A549 (cell line): Measurements from ENCODE around the gene CKAP5. TPM values are rescaled to one million over a fixed set of nuclear protein-coding genes. Genes with fewer than 3 reads are reported as not detected.
A peak's percentile ranks its signal among the peaks of the same experiment; 100 is the strongest.

Source experiments
- ATAC-seq, 2 experiments: fragments of 200-7000 bp in 1 of 2; fragments of >200 bp in 1 of 2; cut with Nextera tagmentation in 1 of 2; cut with Tn5 transposase in 1 of 2; 3 replicates each; pipeline versions ENCODE4 v1.8.0 to v1.9.1; 2018 to 2020; ENCODE audit warnings: mild to moderate bottlenecking in 1 of 2, moderate library complexity in 1 of 2
- CTCF ChIA-PET: fragments of 300-600 bp; sonication (Branson Sonifier 250); formaldehyde crosslinking; extraction: SDS; loops from one replicate; lab custom pipeline; 2021; ENCODE audit warnings: antibody characterized with exemption, inconsistent platforms; lab: Yijun Ruan, JAX
- POLR2A ChIA-PET: fragments of 350-600 bp; formaldehyde crosslinking; extraction: SDS; loops from one replicate; lab custom pipeline; 2021; ENCODE audit warnings: antibody characterized with exemption, inconsistent platforms; lab: Yijun Ruan, JAX
- DNase-seq, 2 experiments: peaks; one replicate each; pipeline versions ENCODE4 v3.0.0 to v3.0.0-alpha.2; 2011 to 2016; ENCODE audit warnings: low read depth in 1 of 2, low spot score in 1 of 2
- FAIRE-seq: peaks from 2 replicates; lab custom pipeline; 2011; peaks lifted over from hg19 to GRCh38; lab: Jason Lieb, UNC
- H3K27ac ChIP-seq, 2 experiments: fragments of >200 bp; sonication (Bioruptor Twin); formaldehyde crosslinking; 3 replicates each; pipeline ENCODE4 v1.5.1; 2016 to 2017
- H3K4me1 ChIP-seq: fragments of >200 bp; sonication (Bioruptor Twin); formaldehyde crosslinking; 3 replicates; pipeline ENCODE4 v1.6.1; 2016
- H3K4me2 ChIP-seq: fragments of >200 bp; sonication (Bioruptor Twin); formaldehyde crosslinking; 3 replicates; pipeline ENCODE4 v1.6.1; 2016
- H3K4me3 ChIP-seq: fragments of >200 bp; sonication (Bioruptor Twin); formaldehyde crosslinking; 3 replicates; pipeline ENCODE4 v1.5.1; 2016
- H3K9me3 ChIP-seq: fragments of >200 bp; sonication (Bioruptor Twin); formaldehyde crosslinking; 3 replicates; pipeline ENCODE4 v1.6.1; 2016
- ATOH8 ChIP-seq: fragments of 250-450 bp; sonication (Bioruptor Pico); IDR thresholded peaks from 2 replicates; pipeline ENCODE4 v1.5.0; 2020; ENCODE audit warnings: low read depth, mild to moderate bottlenecking, moderate library complexity
- BCL3 ChIP-seq: fragments of >200 bp; sonication (Bioruptor Twin); formaldehyde crosslinking; IDR thresholded peaks from 3 replicates; pipeline ENCODE4 v1.6.1; 2016
- CBX2 ChIP-seq: fragments of 200-600 bp; sonication (generic); IDR thresholded peaks from 2 replicates; pipeline ENCODE4 v1.6.1; 2016; ENCODE audit warnings: low read depth, mild to moderate bottlenecking, borderline replicate concordance
- CBX8 ChIP-seq: fragments of 200-600 bp; sonication (generic); IDR thresholded peaks from 2 replicates; pipeline ENCODE4 v1.6.1; 2016
- CHD4 ChIP-seq: fragments of 200-600 bp; sonication (generic); IDR thresholded peaks from 2 replicates; pipeline ENCODE4 v1.6.1; 2016; ENCODE audit warnings: antibody characterized with exemption, mild to moderate bottlenecking, borderline replicate concordance
- CTCF ChIP-seq: fragments of >200 bp; sonication (Bioruptor Twin); formaldehyde crosslinking; IDR thresholded peaks from 3 replicates; pipeline ENCODE4 v1.5.1; 2016
- EHF ChIP-seq: fragments of 250-450 bp; sonication (Bioruptor Pico); IDR thresholded peaks from 2 replicates; pipeline ENCODE4 v1.5.0; 2020; ENCODE audit warnings: mild to moderate bottlenecking
- GATA3 ChIP-seq: IDR thresholded peaks from 2 replicates; pipeline ENCODE4 v1.6.1; 2012; ENCODE audit warnings: borderline replicate concordance
- HDAC2 ChIP-seq: fragments of 200-600 bp; sonication (generic); IDR thresholded peaks from 2 replicates; pipeline ENCODE4 v1.6.1; 2016
- HOXA7 ChIP-seq: fragments of 250-450 bp; sonication (Bioruptor Pico); IDR thresholded peaks from 2 replicates; pipeline ENCODE4 v1.5.0; 2020; ENCODE audit warnings: mild to moderate bottlenecking, moderate library complexity
- HOXB5 ChIP-seq: fragments of 250-450 bp; sonication (Bioruptor Pico); IDR thresholded peaks from 2 replicates; pipeline ENCODE4 v1.5.0; 2020; ENCODE audit warnings: mild to moderate bottlenecking, moderate library complexity
- JUN ChIP-seq, 2 experiments: fragments of >200 bp; sonication (Bioruptor Twin); formaldehyde crosslinking; IDR thresholded peaks; 2 replicates in 1 of 2; 3 replicates in 1 of 2; pipeline ENCODE4 v1.6.1; 2016 to 2017
- KDM1A ChIP-seq: fragments of 200-600 bp; sonication (generic); IDR thresholded peaks from 2 replicates; pipeline ENCODE4 v1.6.1; 2016; ENCODE audit warnings: low read depth, mild to moderate bottlenecking
- MAFK ChIP-seq: fragments of 450-650 bp; IDR thresholded peaks from 2 replicates; pipeline ENCODE4 v1.6.1; 2014; ENCODE audit not compliant: partially characterized antibody
- MAX ChIP-seq: IDR thresholded peaks from 2 replicates; pipeline ENCODE4 v1.6.1; 2012
- MYC ChIP-seq: IDR thresholded peaks from 2 replicates; pipeline ENCODE4 v1.6.1; 2012; ENCODE audit warnings: mild to moderate bottlenecking, inconsistent platforms, low read length, improper control_type of control experiment, borderline replicate concordance
- PHF8 ChIP-seq: fragments of 200-600 bp; sonication (generic); IDR thresholded peaks from 2 replicates; pipeline ENCODE4 v1.6.1; 2016; ENCODE audit warnings: low read depth, mild to moderate bottlenecking, antibody characterized with exemption, moderate library complexity, borderline replicate concordance
- RAD21 ChIP-seq, 2 experiments: fragments of >200 bp in 1 of 2; sonication (Bioruptor Twin) in 1 of 2; formaldehyde crosslinking in 1 of 2; IDR thresholded peaks in 1 of 2; conservative IDR thresholded peaks in 1 of 2; 2 replicates in 1 of 2; 3 replicates in 1 of 2; pipeline ENCODE4 v1.6.1; 2012 to 2018; ENCODE audit warnings: inconsistent platforms in 1 of 2
- RARB ChIP-seq: fragments of 250-450 bp; sonication (Bioruptor Pico); IDR thresholded peaks from 2 replicates; pipeline ENCODE4 v1.8.0; 2021; ENCODE audit warnings: mild to moderate bottlenecking, moderate library complexity
- RFX5 ChIP-seq: fragments of 450-650 bp; IDR thresholded peaks from 2 replicates; pipeline ENCODE4 v1.7.1; 2014; ENCODE audit warnings: antibody characterized with exemption, mild to moderate bottlenecking, moderate library complexity
- RNF2 ChIP-seq: fragments of 200-600 bp; sonication (generic); IDR thresholded peaks from 2 replicates; pipeline ENCODE4 v1.6.1; 2016; ENCODE audit warnings: low read depth, mild to moderate bottlenecking, antibody characterized with exemption, moderate library complexity, borderline replicate concordance
- TFCP2L1 ChIP-seq: fragments of 250-450 bp; sonication (Bioruptor Pico); IDR thresholded peaks from 2 replicates; pipeline ENCODE4 v1.5.0; 2021; ENCODE audit warnings: mild to moderate bottlenecking
- ZC3H11A ChIP-seq: fragments of 450-650 bp; IDR thresholded peaks from 2 replicates; pipeline ENCODE4 v1.6.1; 2014; ENCODE audit warnings: antibody characterized with exemption, mild to moderate bottlenecking
- ZFP36 ChIP-seq: fragments of 450-650 bp; IDR thresholded peaks from 2 replicates; pipeline ENCODE4 v1.6.1; 2014; ENCODE audit warnings: borderline replicate concordance; ENCODE audit not compliant: partially characterized antibody
- ZNF302 ChIP-seq: fragments of 250-450 bp; sonication (Bioruptor Pico); IDR thresholded peaks from 2 replicates; pipeline ENCODE4 v1.9.0; 2021; ENCODE audit warnings: inconsistent platforms, mild to moderate bottlenecking, moderate library complexity
- ZSCAN20 ChIP-seq: fragments of 250-450 bp; sonication (Bioruptor Pico); IDR thresholded peaks from 2 replicates; pipeline ENCODE4 v1.8.0; 2022; ENCODE audit warnings: mild to moderate bottlenecking, moderate library complexity
- WGBS: methylation state at CpG from one replicate; pipeline ENCODE4 v1.1.6; 2017; ENCODE audit errors: missing lambda C conversion rate; 5-methylcytosine and 5-hydroxymethylcytosine counted together
- polyA plus RNA-seq, 4 experiments: library from polyadenylated mRNA; depleted of rRNA in 3 of 4; stranded (reverse); fragments of >200 nt; fragmentation: RNase III in 1 of 4; extraction: RNeasy Plus Mini Kit Qiagen cat#74134 plus additional on column Dnase treatment in 1 of 4; gene quantifications; 2 replicates in 3 of 4; 3 replicates in 1 of 4; pipeline ENCODE4 v1.2.3, GENCODE V29; 2011 to 2017

The CKAP5 gene
- polyA plus RNA-seq, 2 of the 4 experiments (the other 2 are of a cell fraction) = 66.3 to 173 TPM

- TF ChIP-seq HOXA7 (CRISPR knock-in tag) (no peak), RFX5 (no peak), TFCP2L1 (CRISPR knock-in tag) (no peak), PHF8 (no peak), RNF2 (no peak), ZFP36 (no peak), CBX8 (no peak), CBX2 (no peak), MAFK (no peak), MAX (no peak), EHF (CRISPR knock-in tag) (no peak)
- 95% methylated on average over 25 of the region's 25 CpGs for WGBS
- Histone ChIP-seq H3K9me3 (no peaks in the 10 kb centered on the region), H3K4me3 (no peak overlapping the region), H3K4me2 (peak overlapping the region; percentile 35), H3K4me1 (peaks cover 41% of the 10 kb centered on the region), H3K27ac (peak overlapping the region; percentile 89 to 91)
- ATAC-seq (peak; percentile 12 to 16; a peak in 4 of 6 replicates), FAIRE-seq (no peak), DNase-seq (no peak)
- CTCF ChIA-PET = interaction anchor here (0.5 to 1.3 kb wide), 3 partner anchors 8 to 11 kb away, joined by 3 to 6 read pairs (median 5); no protein-coding TSS in a partner anchor
- POLR2A ChIA-PET = no interaction called here
Measured at GRCh38 chr11:46719543-46720218, 126.4 kb downstream of the CKAP5 start.

GRCh38 chr11:46719048-46719542, 127.0 kb downstream of the CKAP5 start, which contains the start of gene F2:
TSS of gene F2 (plus strand) at chr11:46719213. CDS start at chr11:46719236, 23 bp downstream.
- FAIRE-seq (no peak), ATAC-seq (peak; percentile 23 to 64; a peak in 4 of 6 replicates), DNase-seq (peak in 1 of 2 experiments; percentile 40)
- no peaks in the 10 kb centered on the region for H3K9me3 ChIP-seq
- ChIA-PET CTCF (interaction anchor here (0.5 to 1.3 kb wide), 3 partner anchors 9 to 12 kb away, joined by 3 to 6 read pairs (median 5); no protein-coding TSS in a partner anchor), POLR2A (no interaction called here)
- WGBS = 28% methylated on average over 4 of the region's 7 CpGs
- no peak for TF ChIP-seq CBX2
- no peak for TF ChIP-seq ZC3H11A
- no peak for TF ChIP-seq JUN (IDR thresholded peaks at IDR 0.05)
- no peak for TF ChIP-seq HDAC2
- TF ChIP-seq ZNF302 (CRISPR knock-in tag) = no peak
- TF ChIP-seq RAD21 (conservative IDR thresholded peaks at IDR 0.05 in 1 of 2, IDR thresholded peaks at IDR 0.05 in 1 of 2) = no peak
- TF ChIP-seq HOXA7 (CRISPR knock-in tag) = no peak
- H3K27ac ChIP-seq = peak within 1 kb of the TSS; percentile 89 to 91
- no peak within 1 kb of the TSS for H3K4me3 ChIP-seq
- peaks cover 45% of the 10 kb centered on the region for H3K4me1 ChIP-seq
- peak within 1 kb of the TSS; percentile 35 for H3K4me2 ChIP-seq

GRCh38 chr11:46718155-46719019, 127.7 kb downstream of the CKAP5 start:
- Histone ChIP-seq H3K4me1 (peaks cover 52% of the 10 kb centered on the region), H3K27ac (peak overlapping the region; percentile 89 to 91), H3K4me2 (peak overlapping the region; percentile 35), H3K9me3 (no peaks in the 10 kb centered on the region), H3K4me3 (no peak overlapping the region)
- ATAC-seq (peak; percentile 58 to 88; a peak in 5 of 6 replicates), FAIRE-seq (no peak), DNase-seq (peak; percentile 57 to 87)
- WGBS = 34% methylated on average over 11 of the region's 11 CpGs
- ChIA-PET POLR2A (no interaction called here), CTCF (interaction anchor here (0.7 to 1.3 kb wide), 2 partner anchors 8 kb away, joined by 3 to 5 read pairs; no protein-coding TSS in a partner anchor)
- TF ChIP-seq KDM1A (peak; percentile 84), CHD4 (peak; percentile 28; the same call in 1 of the 2 replicates), GATA3 (0 out of 2 replicates have a peak, but pooled peaks have one; percentile 22), MAFK (no peak), ATOH8 (CRISPR knock-in tag) (peak; percentile 69; the same call in 1 of the 2 replicates), PHF8 (peak; percentile 31; the same call in 1 of the 2 replicates), HOXB5 (peak; percentile 67), CTCF (no peak), RAD21 (conservative IDR thresholded peaks at IDR 0.05 in 1 of 2, IDR thresholded peaks at IDR 0.05 in 1 of 2) (no peak), RARB (CRISPR knock-in tag) (no peak), ZFP36 (no peak), ZSCAN20 (no peak), MYC (no peak), CBX8 (no peak), BCL3 (no peak)
